Measurements from ENCODE around the gene PSMD3.
"Not testable (repeated sequence)": the region's sequence is repeated elsewhere in the genome, so short reads cannot be mapped to it uniquely, and the experiment has no call there.

The PSMD3 gene

GRCh38 chr17:40000161-40000560 is 19.6 kb downstream of the PSMD3 start:
- no peak for DNase-seq

GRCh38 chr17:40001335-40001734 is 20.7 kb downstream of the PSMD3 start:
- DNase-seq = not testable (repeated sequence)

- DNase-seq = no peak
Observed at GRCh38 chr17:40004072-40004471, 23.5 kb downstream of the PSMD3 start.

- DNase-seq = no peak
Observed at GRCh38 chr17:40004712-40005111, 24.1 kb downstream of the PSMD3 start.

GRCh38 chr17:40005520-40005919 is 24.9 kb downstream of the PSMD3 start:
- DNase-seq = no peak

- DNase-seq = not testable (repeated sequence)
Observed at GRCh38 chr17:40010946-40011500, 30.4 kb downstream of the PSMD3 start.

- not testable (repeated sequence) for DNase-seq
Observed at GRCh38 chr17:40012017-40012647, 31.5 kb downstream of the PSMD3 start.

- DNase-seq = no peak
Observed at GRCh38 chr17:40014375-40014980, 33.9 kb downstream of the PSMD3 start.

GRCh38 chr17:40015005-40015997 is 34.7 kb downstream of the PSMD3 start, which contains the start of gene CSF3:
Gene CSF3 (plus strand): TSS chr17:40015440. CDS start chr17:40015475, 35 bp downstream.
- no peak for DNase-seq

- no peak for DNase-seq
Observed at GRCh38 chr17:40015998-40016985, 35.7 kb downstream of the PSMD3 start.

GRCh38 chr17:40017422-40018080 is 36.9 kb downstream of the PSMD3 start:
- DNase-seq = no peak

- no peak for DNase-seq
Observed at GRCh38 chr17:40018211-40019121, 37.9 kb downstream of the PSMD3 start.

GRCh38 chr17:40019140-40019991 is 38.8 kb downstream of the PSMD3 start:
- DNase-seq = no peak

GRCh38 chr17:40020146-40020545 is 39.5 kb downstream of the PSMD3 start:
- no peak for DNase-seq

- DNase-seq = no peak
Observed at GRCh38 chr17:40021451-40021971, 40.9 kb downstream of the PSMD3 start.

GRCh38 chr17:40022497-40022896 is 41.9 kb downstream of the PSMD3 start:
- no peak for DNase-seq

GRCh38 chr17:40022961-40023541 is 42.4 kb downstream of the PSMD3 start:
- no peak for DNase-seq

GRCh38 chr17:40023590-40024292 is 43.1 kb downstream of the PSMD3 start:
- DNase-seq = no peak
